ENCODE results near the gene MAL. TPM values are rescaled to one million over a fixed set of nuclear protein-coding genes. Genes with fewer than 3 reads are reported as not detected.

Gene MAL
- total RNA-seq, 1 experiment from 2014 or later, result not detected

DNA sequence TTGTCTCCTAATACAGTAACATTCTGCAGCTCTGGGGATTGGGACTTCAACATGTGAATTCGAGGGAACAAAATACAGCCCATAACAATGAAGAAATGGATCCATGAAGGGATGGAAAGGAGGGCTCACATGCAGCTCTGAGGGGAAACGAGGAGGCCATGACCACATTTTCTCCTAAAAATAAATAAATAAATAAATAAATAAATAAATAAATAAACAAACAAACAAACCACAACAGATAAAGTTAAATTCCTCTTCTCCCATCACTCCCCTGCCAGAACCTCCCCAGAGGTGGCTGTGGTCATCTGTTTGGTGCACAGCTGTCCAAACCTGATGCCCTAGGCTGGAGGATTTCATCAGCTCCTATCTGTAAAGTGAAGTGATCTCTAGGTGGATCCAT is 42.7 kb downstream of the MAL start:
- Mint-ChIP-seq H3K4me1 (ENCODE audit: low read depth, unreplicated experiment) (no peaks in the 10 kb centered on the region), H3K36me3 (ENCODE audit: insufficient read depth, unreplicated experiment) (no peaks in the 10 kb centered on the region), H3K9me3 (ENCODE audit: low read depth, unreplicated experiment) (no peaks in the 10 kb centered on the region), H3K27me3 (ENCODE audit: unreplicated experiment) (peaks cover 19% of the 10 kb centered on the region), H3K27ac (ENCODE audit: unreplicated experiment) (no peak overlapping the region), H3K4me3 (ENCODE audit: low read depth, unreplicated experiment) (no peak overlapping the region)
- CTCF ChIA-PET, result interaction anchor here (0.7 to 1.0 kb wide), 2 partner anchors 8 to 37 kb away, joined by 3 to 5 read pairs; no protein-coding TSS in a partner anchor
- intact Hi-C loops (cut with micrococcal nuclease; ENCODE audit: unreplicated experiment), result no loop called here
- BruUV-seq (replicated peaks), result no TSS peak
- DNase-seq, result no peak
- no peak for TF ChIP-seq CTCF (IDR thresholded peaks at IDR 0.05; ENCODE audit: unreplicated experiment)

- intact Hi-C loops (cut with micrococcal nuclease; ENCODE audit: unreplicated experiment), result no loop called here
- TF ChIP-seq CTCF (IDR thresholded peaks at IDR 0.05; ENCODE audit: unreplicated experiment), result no peak
- H3K27ac Mint-ChIP-seq (ENCODE audit: unreplicated experiment), result no peak overlapping the region
- BruUV-seq (replicated peaks), result no TSS peak
- CTCF ChIA-PET, result no interaction called here
- H3K36me3 Mint-ChIP-seq (ENCODE audit: insufficient read depth, unreplicated experiment), result no peaks in the 10 kb centered on the region
- no peak overlapping the region for H3K4me3 Mint-ChIP-seq (ENCODE audit: low read depth, unreplicated experiment)
- no peak for DNase-seq
- H3K27me3 Mint-ChIP-seq (ENCODE audit: unreplicated experiment), result peaks cover 19% of the 10 kb centered on the region
- H3K9me3 Mint-ChIP-seq (ENCODE audit: low read depth, unreplicated experiment), result no peaks in the 10 kb centered on the region
- no peaks in the 10 kb centered on the region for H3K4me1 Mint-ChIP-seq (ENCODE audit: low read depth, unreplicated experiment)
These were observed 44.0 kb downstream of the MAL start for GRCh38 chr2:95069465-95069864.

DNA sequence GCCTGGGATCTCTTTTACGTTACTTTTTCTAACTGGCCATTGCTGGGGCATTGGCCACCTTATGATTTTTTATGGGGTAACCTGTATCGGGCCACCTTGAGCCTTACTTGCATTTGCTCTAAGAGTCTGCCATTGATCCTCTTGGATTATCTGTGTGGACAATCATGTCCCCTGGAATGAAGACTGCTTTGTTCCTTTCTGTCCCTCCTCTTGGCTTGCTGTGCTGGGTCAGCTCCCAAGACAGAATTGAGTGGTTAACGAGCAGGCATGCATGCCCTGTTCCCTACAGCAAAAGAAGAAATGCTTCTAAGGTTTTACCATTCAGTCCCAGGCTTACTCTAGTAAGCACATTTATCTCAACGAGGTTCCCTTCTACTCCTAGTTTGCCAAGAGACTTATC is 46.3 kb downstream of the MAL start:
- CTCF ChIA-PET, result no interaction called here
- Mint-ChIP-seq H3K4me3 (ENCODE audit: low read depth, unreplicated experiment) (no peak overlapping the region), H3K36me3 (ENCODE audit: insufficient read depth, unreplicated experiment) (peaks cover 4% of the 10 kb centered on the region), H3K4me1 (ENCODE audit: low read depth, unreplicated experiment) (no peaks in the 10 kb centered on the region), H3K27ac (ENCODE audit: unreplicated experiment) (no peak overlapping the region), H3K27me3 (ENCODE audit: unreplicated experiment) (peaks cover 19% of the 10 kb centered on the region), H3K9me3 (ENCODE audit: low read depth, unreplicated experiment) (no peaks in the 10 kb centered on the region)
- BruUV-seq (replicated peaks), result no TSS peak
- TF ChIP-seq CTCF (IDR thresholded peaks at IDR 0.05; ENCODE audit: unreplicated experiment), result no peak
- intact Hi-C loops (cut with micrococcal nuclease; ENCODE audit: unreplicated experiment), result no loop called here
- DNase-seq, result no peak

- no peak overlapping the region for H3K4me3 Mint-ChIP-seq (ENCODE audit: low read depth, unreplicated experiment)
- peaks cover 3% of the 10 kb centered on the region for H3K4me1 Mint-ChIP-seq (ENCODE audit: low read depth, unreplicated experiment)
- peaks cover 10% of the 10 kb centered on the region for H3K36me3 Mint-ChIP-seq (ENCODE audit: insufficient read depth, unreplicated experiment)
- no peak for DNase-seq
- peaks cover 22% of the 10 kb centered on the region for H3K27me3 Mint-ChIP-seq (ENCODE audit: unreplicated experiment)
- BruUV-seq (replicated peaks), result no TSS peak
- no peaks in the 10 kb centered on the region for H3K9me3 Mint-ChIP-seq (ENCODE audit: low read depth, unreplicated experiment)
- CTCF ChIA-PET, result no interaction called here
- H3K27ac Mint-ChIP-seq (ENCODE audit: unreplicated experiment), result no peak overlapping the region
- intact Hi-C loops (cut with micrococcal nuclease; ENCODE audit: unreplicated experiment), result no loop called here
- no peak for TF ChIP-seq CTCF (IDR thresholded peaks at IDR 0.05; ENCODE audit: unreplicated experiment)
These were observed 46.9 kb downstream of the MAL start for GRCh38 chr2:95072424-95072823.

Measured in Calu3 (cell line).